ENCODE data around the gene THAP11.
"Not testable (repeated sequence)": the region's sequence is repeated elsewhere in the genome, so short reads cannot be mapped to it uniquely, and the experiment has no call there.

Gene THAP11

GRCh38 chr16:67864044-67864443, 21.9 kb downstream of the THAP11 start:
- not testable (repeated sequence) for DNase-seq

GRCh38 chr16:67864594-67864993, 22.5 kb downstream of the THAP11 start:
- no peak for DNase-seq

- DNase-seq, result no peak
These were observed 23.2 kb downstream of the THAP11 start for GRCh38 chr16:67865318-67865717.

- DNase-seq, result no peak
These were observed 26.2 kb downstream of the THAP11 start for GRCh38 chr16:67868290-67868689.

GRCh38 chr16:67869653-67870052, 27.5 kb downstream of the THAP11 start:
- DNase-seq, result no peak

GRCh38 chr16:67871256-67871655, 29.1 kb downstream of the THAP11 start:
- DNase-seq, result no peak

- DNase-seq, result no peak
These were observed 30.1 kb downstream of the THAP11 start for GRCh38 chr16:67872131-67872630.

- peak; percentile 75 for DNase-seq
These were observed 30.7 kb downstream of the THAP11 start, which contains the start of gene EDC4 for GRCh38 chr16:67872631-67873434. TSS of gene EDC4 (plus strand) at chr16:67873052. CDS start at chr16:67873262, 210 bp downstream.

GRCh38 chr16:67873435-67874370, 31.6 kb downstream of the THAP11 start:
- no peak for DNase-seq

GRCh38 chr16:67874372-67874771, 32.3 kb downstream of the THAP11 start:
- DNase-seq, result no peak

- no peak for DNase-seq
These were observed 34.9 kb downstream of the THAP11 start for GRCh38 chr16:67877064-67877463.

- DNase-seq, result no peak
These were observed 36.1 kb downstream of the THAP11 start for GRCh38 chr16:67878232-67878631.

- no peak for DNase-seq
These were observed 36.7 kb downstream of the THAP11 start for GRCh38 chr16:67878846-67879245.

GRCh38 chr16:67879462-67879861, 37.3 kb downstream of the THAP11 start:
- no peak for DNase-seq

- DNase-seq, result no peak
These were observed 37.8 kb downstream of the THAP11 start for GRCh38 chr16:67879936-67880335.

- DNase-seq, result no peak
These were observed 38.5 kb downstream of the THAP11 start for GRCh38 chr16:67880584-67880983.

- DNase-seq, result no peak
These were observed 39.6 kb downstream of the THAP11 start for GRCh38 chr16:67881621-67882161.

- no peak for DNase-seq
These were observed 40.4 kb downstream of the THAP11 start for GRCh38 chr16:67882374-67883145.

GRCh38 chr16:67883146-67883871, 41.2 kb downstream of the THAP11 start:
- no peak for DNase-seq

GRCh38 chr16:67883872-67884261, 41.7 kb downstream of the THAP11 start:
- peak; percentile 43 for DNase-seq

- DNase-seq, result no peak
These were observed 42.6 kb downstream of the THAP11 start, which contains the start of gene NRN1L for GRCh38 chr16:67884684-67885083. TSS of gene NRN1L (plus strand) at chr16:67884885. CDS start at chr16:67884904, 19 bp downstream.

Data from activated gamma-delta T cell (primary cell).